ENCODE data around the gene ZDHHC4.

DNA sequence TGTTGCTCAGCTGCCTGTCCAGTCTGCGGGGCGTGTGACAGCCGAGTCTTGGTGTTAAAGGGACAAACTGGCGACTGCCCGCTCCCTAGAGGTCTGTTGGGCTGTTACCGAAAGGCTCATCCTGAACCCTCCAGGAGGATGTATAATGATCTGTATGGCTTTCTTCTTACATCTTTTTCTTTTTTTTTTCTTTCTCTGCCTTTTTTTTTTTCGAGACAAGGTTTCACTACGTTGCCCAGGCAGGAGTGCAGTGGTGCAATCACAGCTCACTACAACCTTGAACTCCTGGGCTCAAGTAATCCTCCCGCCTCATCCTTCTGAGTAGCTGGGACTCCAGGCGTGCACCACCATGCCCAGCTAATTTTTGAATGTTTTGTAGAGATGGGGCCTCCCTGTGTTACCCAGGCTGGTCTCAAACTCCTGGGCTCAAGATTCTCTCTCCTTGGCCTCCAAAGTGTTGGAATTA is 13.4 kb downstream of the ZDHHC4 start:
- TF ChIP-seq, protein P1, sequence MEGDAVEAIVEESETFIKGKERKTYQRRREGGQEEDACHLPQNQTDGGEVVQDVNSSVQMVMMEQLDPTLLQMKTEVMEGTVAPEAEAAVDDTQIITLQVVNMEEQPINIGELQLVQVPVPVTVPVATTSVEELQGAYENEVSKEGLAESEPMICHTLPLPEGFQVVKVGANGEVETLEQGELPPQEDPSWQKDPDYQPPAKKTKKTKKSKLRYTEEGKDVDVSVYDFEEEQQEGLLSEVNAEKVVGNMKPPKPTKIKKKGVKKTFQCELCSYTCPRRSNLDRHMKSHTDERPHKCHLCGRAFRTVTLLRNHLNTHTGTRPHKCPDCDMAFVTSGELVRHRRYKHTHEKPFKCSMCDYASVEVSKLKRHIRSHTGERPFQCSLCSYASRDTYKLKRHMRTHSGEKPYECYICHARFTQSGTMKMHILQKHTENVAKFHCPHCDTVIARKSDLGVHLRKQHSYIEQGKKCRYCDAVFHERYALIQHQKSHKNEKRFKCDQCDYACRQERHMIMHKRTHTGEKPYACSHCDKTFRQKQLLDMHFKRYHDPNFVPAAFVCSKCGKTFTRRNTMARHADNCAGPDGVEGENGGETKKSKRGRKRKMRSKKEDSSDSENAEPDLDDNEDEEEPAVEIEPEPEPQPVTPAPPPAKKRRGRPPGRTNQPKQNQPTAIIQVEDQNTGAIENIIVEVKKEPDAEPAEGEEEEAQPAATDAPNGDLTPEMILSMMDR (IDR thresholded peaks at IDR 0.05; ENCODE audit: low read depth, low read length), result no peak
- TF ChIP-seq EZH2phosphoT487 (IDR thresholded peaks at IDR 0.05; ENCODE audit: low read depth), result no peak
